Coronary artery (tissue), 2 donors: ENCODE results near the gene BRCA2.

Experiments used
- DNase-seq: peaks from one replicate; pipeline ENCODE4 v3.0.0-alpha.2; 2017; ENCODE audit warnings: low spot score
- H3K27ac ChIP-seq, 2 donors: fragments of 200-600 bp; sonication (generic); one replicate each; pipeline ENCODE4 v1.5.1; 2016 to 2019
- H3K4me3 ChIP-seq: fragments of 200-600 bp; sonication (generic); 2 replicates; pipeline ENCODE4 v1.5.1; 2016; ENCODE audit warnings: mild to moderate bottlenecking, moderate library complexity
- TF ChIP-seq, protein P1 (sequence below): fragments of 200-600 bp; sonication (generic); IDR thresholded peaks from one replicate; pipeline ENCODE4 v1.5.1; 2019; ENCODE audit warnings: antibody characterized with exemption

BRCA2 gene

DNA sequence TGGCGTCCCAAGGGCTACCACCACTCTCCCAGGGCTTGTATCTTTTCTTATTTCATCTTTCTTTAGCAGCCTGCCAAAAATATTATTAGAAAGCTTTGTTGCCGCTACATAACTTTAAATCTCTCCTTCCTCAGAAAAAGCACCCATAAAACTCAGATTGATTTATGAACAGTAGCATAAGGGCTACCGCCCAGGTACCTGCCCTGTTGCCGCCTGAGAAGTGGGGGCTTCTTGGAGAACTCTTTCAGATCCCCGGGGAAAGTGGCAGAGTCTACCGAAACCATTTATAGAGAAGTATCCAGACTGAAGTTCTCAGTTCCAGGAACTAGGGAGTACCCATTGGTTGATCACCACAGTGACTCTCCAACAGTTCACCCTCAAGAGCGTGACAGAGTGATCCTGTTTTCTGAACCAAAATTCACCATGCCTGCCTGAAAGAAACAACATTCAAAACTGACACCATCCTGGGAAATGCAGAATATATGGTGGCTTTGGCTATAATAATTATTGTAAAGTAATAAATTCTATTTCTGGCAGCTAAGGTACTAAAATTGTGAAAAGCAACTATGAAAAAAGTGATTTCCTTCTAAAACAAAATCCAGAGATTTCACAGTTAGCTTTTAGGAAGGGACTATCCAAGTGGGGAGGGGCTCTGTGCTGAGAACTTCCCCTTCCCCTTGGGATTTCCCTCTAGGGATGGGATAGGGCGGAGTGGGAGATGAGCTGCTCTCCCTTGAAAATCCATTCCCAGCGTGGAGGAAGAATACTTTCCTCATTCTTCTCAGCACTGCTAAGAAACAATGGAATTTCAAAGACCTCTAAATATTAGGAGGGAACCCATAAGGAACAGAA is 113.5 kb downstream of the BRCA2 start:
- H3K27ac ChIP-seq: peak overlapping the region; percentile 92 to 94
- TF ChIP-seq, protein P1, sequence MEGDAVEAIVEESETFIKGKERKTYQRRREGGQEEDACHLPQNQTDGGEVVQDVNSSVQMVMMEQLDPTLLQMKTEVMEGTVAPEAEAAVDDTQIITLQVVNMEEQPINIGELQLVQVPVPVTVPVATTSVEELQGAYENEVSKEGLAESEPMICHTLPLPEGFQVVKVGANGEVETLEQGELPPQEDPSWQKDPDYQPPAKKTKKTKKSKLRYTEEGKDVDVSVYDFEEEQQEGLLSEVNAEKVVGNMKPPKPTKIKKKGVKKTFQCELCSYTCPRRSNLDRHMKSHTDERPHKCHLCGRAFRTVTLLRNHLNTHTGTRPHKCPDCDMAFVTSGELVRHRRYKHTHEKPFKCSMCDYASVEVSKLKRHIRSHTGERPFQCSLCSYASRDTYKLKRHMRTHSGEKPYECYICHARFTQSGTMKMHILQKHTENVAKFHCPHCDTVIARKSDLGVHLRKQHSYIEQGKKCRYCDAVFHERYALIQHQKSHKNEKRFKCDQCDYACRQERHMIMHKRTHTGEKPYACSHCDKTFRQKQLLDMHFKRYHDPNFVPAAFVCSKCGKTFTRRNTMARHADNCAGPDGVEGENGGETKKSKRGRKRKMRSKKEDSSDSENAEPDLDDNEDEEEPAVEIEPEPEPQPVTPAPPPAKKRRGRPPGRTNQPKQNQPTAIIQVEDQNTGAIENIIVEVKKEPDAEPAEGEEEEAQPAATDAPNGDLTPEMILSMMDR: no peak
- H3K4me3 ChIP-seq: peak overlapping the region; percentile 87
- DNase-seq: no peak

- no peak for DNase-seq
- TF ChIP-seq, protein P1: no peak
- H3K4me3 ChIP-seq: no peak overlapping the region
- H3K27ac ChIP-seq: peak overlapping the region; percentile 92 to 94
These were observed 114.2 kb downstream of the BRCA2 start for GRCh38 chr13:32429433-32429909.

DNA sequence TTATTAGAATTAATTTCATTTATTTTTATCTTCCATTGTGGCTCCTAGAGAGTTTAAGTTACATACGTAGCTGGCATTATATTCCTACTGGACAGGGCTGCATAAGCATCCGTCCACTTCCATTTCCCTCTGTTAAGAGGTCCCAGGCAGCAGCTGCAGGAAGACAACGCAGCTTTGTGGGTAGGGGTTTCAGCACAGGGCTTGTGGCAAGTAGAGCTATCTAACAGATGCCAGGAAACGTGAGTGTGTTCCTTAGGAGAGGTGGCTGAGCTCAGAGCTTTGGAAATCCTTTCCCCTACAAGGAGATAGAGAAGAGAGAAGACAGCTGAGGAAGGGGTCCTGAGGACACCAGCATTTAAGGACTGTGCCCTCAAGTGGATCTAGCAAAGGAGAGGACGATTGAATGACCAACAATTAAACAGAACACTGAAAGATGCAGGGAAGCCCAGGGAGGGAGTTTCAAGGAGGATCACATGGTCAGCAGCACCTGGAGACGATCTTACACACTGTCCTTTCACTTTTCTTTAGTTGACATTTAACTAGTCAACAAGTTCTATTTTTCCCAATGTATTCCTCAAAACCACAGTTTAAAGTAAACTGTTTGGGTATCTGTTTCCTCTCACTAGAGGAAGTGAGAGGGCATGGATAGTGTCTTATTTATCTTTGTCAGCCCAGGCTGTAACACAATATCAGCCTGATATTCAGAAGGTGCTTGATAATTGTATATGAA is 114.9 kb downstream of the BRCA2 start:
- TF ChIP-seq, protein P1: no peak
- H3K27ac ChIP-seq: no peak overlapping the region
- no peak overlapping the region for H3K4me3 ChIP-seq
- DNase-seq: no peak

- no peak overlapping the region for H3K27ac ChIP-seq
- no peak overlapping the region for H3K4me3 ChIP-seq
- TF ChIP-seq, protein P1: no peak
- no peak for DNase-seq
These were observed 116.1 kb downstream of the BRCA2 start for GRCh38 chr13:32431361-32431760.

DNA sequence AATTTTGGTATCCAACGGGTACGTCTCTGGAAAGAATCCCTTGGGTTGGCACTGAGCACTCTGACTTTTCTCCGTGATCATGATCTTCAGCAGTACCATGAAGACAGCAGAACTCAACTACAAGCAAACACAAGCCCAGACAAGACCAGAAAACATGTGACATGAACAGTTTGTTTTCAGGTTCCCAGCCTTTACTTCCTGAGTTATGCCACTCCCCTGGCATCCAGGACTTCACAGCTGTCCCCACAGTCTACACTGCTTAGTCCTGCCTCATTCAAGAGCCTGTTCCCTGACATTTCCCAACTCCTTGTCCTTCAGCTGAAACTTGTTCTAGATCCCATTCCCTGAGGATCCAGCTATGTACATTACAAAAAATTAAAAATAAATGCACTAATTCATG is 117.5 kb downstream of the BRCA2 start:
- TF ChIP-seq, protein P1: no peak
- Histone ChIP-seq H3K4me3 (no peak overlapping the region), H3K27ac (no peak overlapping the region)
- DNase-seq: no peak

DNA sequence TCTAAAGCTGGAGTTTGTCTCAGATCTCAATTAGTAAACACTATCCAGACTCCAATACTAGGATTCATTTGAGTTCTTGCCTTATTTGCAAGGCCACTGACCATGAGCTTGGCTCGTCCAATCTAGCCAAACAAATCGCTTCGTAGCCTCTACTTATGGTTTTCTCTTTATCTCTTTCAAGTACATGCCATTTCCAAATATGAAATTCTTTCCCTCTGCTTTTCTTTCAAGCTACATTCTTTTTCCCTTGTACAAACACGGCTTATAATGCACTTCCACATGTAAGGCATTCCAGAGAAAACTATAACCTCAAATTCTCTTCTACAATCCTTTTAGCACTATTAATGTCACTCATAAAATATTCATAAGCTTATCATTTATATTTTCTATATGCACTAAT is 123.6 kb downstream of the BRCA2 start:
- Histone ChIP-seq H3K4me3 (no peak overlapping the region), H3K27ac (no peak overlapping the region)
- TF ChIP-seq, protein P1: no peak
- DNase-seq: no peak
